Activated CD8-positive, alpha-beta memory T cell treated with anti-CD3 and anti-CD28 coated beads, Interleukin-2, amount 50 U/mL, for 24 hours (primary cell): ENCODE measurements around the gene FGD5.

Experiments
- DNase-seq: peaks from one replicate; pipeline ENCODE4 v3.0.0-alpha.2; 2020; ENCODE audit errors: extremely low read depth

Gene FGD5

GRCh38 chr3:14787630-14788029 lies 31.1 kb upstream of the FGD5 start:
- DNase-seq, result no peak

GRCh38 chr3:14788644-14789043 lies 30.1 kb upstream of the FGD5 start:
- no peak for DNase-seq

DNA sequence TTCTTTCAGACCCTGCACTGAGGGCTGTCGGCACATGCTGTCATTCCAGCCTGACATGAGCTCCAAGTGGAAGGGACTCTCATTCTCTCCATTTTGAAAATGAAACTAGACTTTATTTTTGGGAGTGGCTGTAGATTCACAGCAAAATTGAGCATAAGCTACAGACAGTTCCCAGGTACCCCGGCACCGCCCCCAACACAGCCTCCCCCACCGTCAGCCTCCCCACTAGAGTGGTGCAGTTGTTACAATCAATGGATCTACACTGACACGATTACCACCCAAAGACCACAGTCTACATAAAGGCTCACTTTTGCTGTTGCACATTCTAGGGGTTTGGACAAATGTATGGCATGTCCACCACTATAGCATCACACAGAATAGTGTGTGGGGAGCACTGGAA lies 29.5 kb upstream of the FGD5 start:
- no peak for DNase-seq

- no peak for DNase-seq
Measured at GRCh38 chr3:14789640-14790285, 29.0 kb upstream of the FGD5 start.

GRCh38 chr3:14791343-14791945 lies 27.3 kb upstream of the FGD5 start:
- no peak for DNase-seq

DNA sequence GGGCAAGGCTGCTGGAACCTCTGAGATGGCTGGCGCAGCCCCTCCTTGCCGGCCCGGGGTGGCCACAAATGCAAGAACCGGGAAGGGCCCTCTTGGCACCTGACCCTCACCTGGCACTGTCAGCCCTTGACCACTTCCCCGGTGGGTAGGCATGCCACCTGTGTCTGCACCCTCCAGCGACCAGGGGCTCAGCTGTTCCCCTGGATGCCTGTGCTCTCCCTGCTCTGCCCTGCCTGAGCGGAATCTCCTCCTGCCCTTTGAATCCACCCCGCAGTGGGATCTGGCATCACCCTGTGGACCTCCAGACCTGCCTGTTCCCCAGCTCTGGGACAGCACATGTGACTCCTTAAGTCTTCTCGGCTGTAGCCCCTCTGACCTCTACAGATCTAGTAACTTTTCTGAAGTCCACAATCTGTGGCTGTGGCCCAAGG lies 26.1 kb upstream of the FGD5 start:
- no peak for DNase-seq

GRCh38 chr3:14793126-14793857 lies 25.5 kb upstream of the FGD5 start:
- DNase-seq, result no peak

- DNase-seq, result no peak
Measured at GRCh38 chr3:14793858-14794234, 24.9 kb upstream of the FGD5 start.

DNA sequence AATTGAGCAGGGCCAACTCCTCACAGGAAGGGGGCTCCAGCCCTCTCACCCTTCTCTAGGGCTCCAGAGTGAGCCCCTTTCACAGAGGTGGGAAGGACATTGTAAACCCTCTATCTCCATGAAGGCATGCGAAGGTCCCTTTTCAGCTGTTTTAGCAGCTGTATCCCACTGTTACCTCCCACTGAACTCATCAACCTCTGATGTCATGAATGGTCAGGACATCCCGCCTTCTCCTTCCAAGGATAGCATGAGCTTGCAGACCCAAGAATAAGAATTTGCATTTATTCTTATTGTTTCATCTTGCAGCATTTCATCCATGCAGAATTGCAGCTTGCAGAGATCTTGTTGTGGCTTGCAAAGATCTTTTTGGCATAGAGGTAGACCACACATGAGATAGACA lies 24.3 kb upstream of the FGD5 start:
- no peak for DNase-seq

- no peak for DNase-seq
Measured at GRCh38 chr3:14795996-14796395, 22.8 kb upstream of the FGD5 start.

GRCh38 chr3:14796403-14797077 lies 22.2 kb upstream of the FGD5 start:
- DNase-seq, result no peak

DNA sequence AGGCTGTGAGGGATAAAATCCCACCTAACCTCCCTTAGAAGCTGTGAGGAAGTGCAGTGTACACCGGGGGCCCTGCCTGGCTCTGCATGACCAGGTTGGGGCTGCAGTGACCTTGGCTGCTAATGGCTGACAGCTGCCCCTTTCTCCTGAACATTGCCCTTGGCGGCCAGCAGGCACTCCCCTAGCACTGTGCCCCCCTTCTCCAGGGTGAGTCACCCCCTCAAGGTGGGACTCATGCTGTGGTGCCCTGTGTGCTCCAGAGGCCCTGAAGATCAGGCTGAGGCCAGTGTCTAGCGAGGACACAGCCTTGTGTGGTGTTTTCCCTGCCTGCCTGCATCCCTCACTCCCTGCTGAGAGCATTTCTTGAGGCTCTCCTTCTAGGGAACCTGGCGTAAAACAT lies 21.0 kb upstream of the FGD5 start:
- no peak for DNase-seq

- no peak for DNase-seq
Measured at GRCh38 chr3:14798231-14798630, 20.5 kb upstream of the FGD5 start.

DNA sequence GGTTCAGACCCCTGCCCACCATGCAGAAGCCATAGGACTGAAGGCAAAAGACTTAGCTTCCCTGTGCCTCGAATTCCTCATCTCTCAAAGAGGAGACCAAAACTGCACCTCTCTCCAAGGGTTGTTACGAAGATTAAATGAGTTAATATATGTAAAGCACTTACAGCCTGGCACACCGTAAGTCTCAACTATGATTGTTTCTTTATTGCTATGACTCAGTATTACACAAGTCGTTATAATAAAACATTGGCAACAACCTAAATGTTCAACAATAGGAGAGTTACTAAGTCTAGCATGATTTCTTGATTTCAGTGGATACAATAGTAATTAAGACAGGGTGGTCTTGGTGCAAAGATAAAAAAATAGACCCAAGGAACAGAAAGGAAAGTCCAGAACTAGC lies 19.6 kb upstream of the FGD5 start:
- no peak for DNase-seq

GRCh38 chr3:14801031-14801430 lies 17.7 kb upstream of the FGD5 start:
- no peak for DNase-seq

DNA sequence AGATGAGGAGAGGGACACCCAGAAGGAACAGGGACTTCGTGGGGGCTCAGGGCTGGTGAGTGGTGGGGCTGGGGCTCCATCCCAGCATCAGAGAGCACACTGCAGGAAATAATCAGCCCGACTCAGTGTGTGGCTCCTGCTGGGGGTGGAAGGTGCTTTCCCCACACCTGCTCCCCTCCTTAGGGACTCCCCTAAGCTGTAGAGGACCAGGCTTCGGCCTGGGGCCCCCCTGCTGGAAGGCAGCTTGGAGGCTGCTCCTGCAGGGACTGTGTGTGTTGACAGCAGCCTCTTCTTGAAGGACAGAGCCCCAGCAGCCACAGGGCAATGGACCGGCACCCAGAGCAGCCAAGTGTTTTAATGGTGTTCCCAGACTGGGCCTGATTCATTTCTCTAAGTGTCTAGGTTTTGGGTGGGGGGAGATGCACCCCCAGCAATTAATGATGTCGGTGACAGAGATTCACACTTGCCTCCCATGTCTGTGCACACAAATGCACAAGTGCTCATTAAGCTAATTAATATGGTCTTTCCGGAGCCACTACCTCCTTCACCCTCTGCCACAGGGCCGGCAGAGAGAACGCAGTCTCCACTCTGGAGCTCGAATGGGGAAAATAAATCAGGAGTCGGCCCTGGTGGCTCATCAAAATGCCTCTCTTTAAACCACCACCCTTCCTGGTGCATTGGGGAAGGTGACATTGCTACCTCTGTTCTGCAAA lies 16.9 kb upstream of the FGD5 start:
- DNase-seq, result no peak

DNA sequence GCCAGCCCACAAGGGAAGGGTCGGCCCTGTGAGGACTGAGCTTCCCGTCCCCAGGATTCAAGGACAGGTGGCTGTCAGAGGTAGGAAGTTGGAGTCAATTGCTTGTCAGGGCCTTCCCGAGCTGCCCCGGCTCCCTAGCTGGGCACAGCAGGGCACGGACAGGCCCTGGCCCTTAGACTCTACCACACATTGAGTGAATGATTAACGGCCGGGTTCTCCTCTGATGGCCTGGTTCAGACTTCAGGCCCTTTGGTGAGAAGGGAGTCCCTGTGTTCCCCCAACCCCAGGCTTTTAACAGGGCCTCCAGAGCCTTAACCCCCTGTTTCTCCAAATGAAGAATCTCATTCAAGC lies 16.4 kb upstream of the FGD5 start:
- no peak for DNase-seq

DNA sequence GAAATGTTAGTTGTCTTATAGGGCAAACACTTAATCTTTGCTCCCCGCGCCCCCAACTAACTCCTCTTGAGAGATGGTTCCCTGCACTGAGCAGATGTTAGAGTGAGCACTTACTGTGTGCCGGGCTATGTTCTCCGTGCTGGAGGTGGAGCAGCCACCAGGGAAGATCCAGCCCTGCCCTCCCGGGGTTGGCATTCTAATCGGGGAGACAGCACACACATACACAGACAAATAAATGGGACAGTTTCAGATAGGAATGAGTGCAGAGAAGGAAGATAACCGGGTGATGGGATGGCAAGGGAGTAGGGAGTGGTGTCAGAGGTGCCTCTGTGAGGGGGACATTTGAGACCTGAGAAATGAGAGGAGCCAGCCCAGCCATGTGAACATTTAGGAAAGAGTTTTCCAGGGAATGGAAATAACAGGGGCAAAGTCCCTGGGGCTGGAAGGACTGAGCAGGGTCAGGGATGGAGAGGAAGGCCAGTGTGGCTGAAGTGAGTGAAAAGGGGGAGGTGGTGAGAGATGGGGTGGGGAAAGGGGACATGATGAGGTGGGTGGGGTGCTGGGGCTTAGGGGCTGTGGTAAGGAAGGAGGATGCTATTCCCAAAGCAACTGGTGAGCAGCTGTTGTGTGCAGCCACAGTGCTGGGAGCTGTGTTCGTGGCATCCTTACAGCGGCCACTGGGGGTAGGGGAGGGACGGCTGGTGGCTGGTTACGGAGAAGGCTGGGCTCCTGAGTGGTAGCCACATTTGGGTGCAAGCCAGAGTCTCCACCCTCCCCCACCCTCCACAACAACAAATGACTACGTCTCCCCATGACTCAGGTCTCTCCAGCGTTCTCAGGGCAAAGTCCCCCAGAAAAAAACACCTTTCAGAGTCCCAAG lies 15.4 kb upstream of the FGD5 start:
- DNase-seq, result no peak

- no peak for DNase-seq
Measured at GRCh38 chr3:14803981-14804834, 14.6 kb upstream of the FGD5 start.
